K562 (cell line): ENCODE measurements around the gene SLC1A2. TPM values are rescaled to one million over a fixed set of nuclear protein-coding genes. Genes with fewer than 3 reads are reported as not detected.

Experiments
- ATAC-seq: fragments of 200-7000 bp; cut with Tn5 transposase; 3 replicates; pipeline ENCODE4 v1.9.1; 2020; ENCODE audit warnings: moderate library complexity
- BruUV-seq: library from RNA; stranded (reverse); fragments of 400-500 nt; replicated peaks from 2 replicates; lab custom pipeline; 2021; lab: Mats Ljungman, UMichigan
- CTCF ChIA-PET: fragments of 300-600 bp; formaldehyde crosslinking; extraction: SDS; loops from one replicate; lab custom pipeline; 2021; ENCODE audit warnings: low intra/inter-chr PET ratio; lab: Yijun Ruan, JAX
- POLR2A ChIA-PET: fragments of 300-600, 350-650 bp; sonication (Branson Sonifier 250); formaldehyde crosslinking; extraction: SDS; loops from one replicate; lab custom pipeline; 2021; ENCODE audit warnings: antibody characterized with exemption, inconsistent platforms; lab: Yijun Ruan, JAX
- DNase-seq, 4 experiments: peaks; one replicate each; pipeline versions ENCODE4 v3.0.0 to v3.0.0-alpha.2; 2011 to 2018; ENCODE audit warnings: low spot score in 3 of 4, mixed read lengths in 3 of 4; ENCODE audit errors: extremely low read depth in 1 of 4
- FAIRE-seq: peaks from 2 replicates; lab custom pipeline; 2011; peaks lifted over from hg19 to GRCh38; lab: Jason Lieb, UNC
- H2AFZ ChIP-seq: 2 replicates; pipeline ENCODE4 v1.6.0; 2011; ENCODE audit warnings: low read depth, low read length, control low read depth, inconsistent platforms
- H3K27ac ChIP-seq: fragments of 200-600 bp; 3 replicates; pipeline ENCODE4 v1.8.0; 2011; ENCODE audit warnings: low read depth, mild to moderate bottlenecking, control low read depth, inconsistent platforms, low read length, moderate library complexity, mixed read lengths; ENCODE audit errors: extremely low read depth
- H3K27me3 ChIP-seq, 2 experiments: fragments of 300-600 bp in 1 of 2; 2 replicates in 1 of 2; 3 replicates in 1 of 2; pipeline versions ENCODE4 v1.6.0 to v1.8.0; 2011; ENCODE audit warnings: inconsistent platforms in 2 of 2, low read length in 2 of 2, mild to moderate bottlenecking in 1 of 2, mixed read lengths in 1 of 2, moderate library complexity in 1 of 2; ENCODE audit not compliant: control insufficient read depth in 2 of 2, insufficient read depth in 2 of 2
- H3K36me3 ChIP-seq: fragments of 300-600 bp; 3 replicates; pipeline ENCODE4 v1.8.0; 2011; ENCODE audit warnings: mild to moderate bottlenecking, low read length, inconsistent platforms; ENCODE audit not compliant: control insufficient read depth, insufficient read depth
- H3K4me1 ChIP-seq, 2 experiments: fragments of 200-600 bp in 1 of 2; replicated peaks in 1 of 2; 2 replicates in 1 of 2; 3 replicates in 1 of 2; pipeline versions ENCODE4 v1.5.1 to v1.8.0; 2011; ENCODE audit warnings: inconsistent platforms in 2 of 2, low read length in 2 of 2, mild to moderate bottlenecking in 1 of 2, mixed read lengths in 1 of 2, moderate library complexity in 1 of 2; ENCODE audit not compliant: control insufficient read depth in 2 of 2, insufficient read depth in 2 of 2
- H3K4me2 ChIP-seq: 2 replicates; pipeline ENCODE4 v1.6.1; 2011; ENCODE audit warnings: low read length, control low read depth, inconsistent platforms, mixed read lengths; ENCODE audit not compliant: insufficient read depth
- H3K4me3 ChIP-seq: fragments of 200-600 bp; sonication (generic), shearing (Covaris generic); 2 replicates; pipeline ENCODE4 v1.5.1; 2016; ENCODE audit warnings: control low read depth, inconsistent platforms
- H3K79me2 ChIP-seq: fragments of 200-600 bp; 3 replicates; pipeline ENCODE4 v1.8.0; 2011; ENCODE audit warnings: low read length, inconsistent platforms; ENCODE audit not compliant: control insufficient read depth, insufficient read depth
- H3K9ac ChIP-seq, 2 experiments: 2 replicates each; pipeline versions ENCODE4 v1.6.0 to v1.6.1; 2011; ENCODE audit warnings: low read depth in 2 of 2, low read length in 2 of 2, control low read depth in 1 of 2, inconsistent platforms in 1 of 2, mild to moderate bottlenecking in 1 of 2, mixed read lengths in 1 of 2; ENCODE audit not compliant: insufficient read depth in 1 of 2
- H3K9me1 ChIP-seq: one replicate; pipeline ENCODE4 v1.6.0; 2011; ENCODE audit warnings: inconsistent platforms, mild to moderate bottlenecking, low read length, moderate library complexity; ENCODE audit not compliant: control insufficient read depth, insufficient read depth
- H3K9me3 ChIP-seq: replicated peaks from 2 replicates; pipeline ENCODE4 v1.5.1; 2011; ENCODE audit warnings: low read depth, low read length, inconsistent platforms; ENCODE audit not compliant: control insufficient read depth, insufficient read depth
- H4K20me1 ChIP-seq: replicated peaks from 2 replicates; pipeline ENCODE4 v1.6.1; 2011; ENCODE audit warnings: low read length, inconsistent platforms, mixed read lengths; ENCODE audit not compliant: control insufficient read depth, insufficient read depth
- ESRRA ChIP-seq: fragments of 450-650 bp; IDR thresholded peaks from 2 replicates; pipeline ENCODE4 v1.6.1; 2014; ENCODE audit warnings: low read depth, mild to moderate bottlenecking, moderate library complexity, borderline replicate concordance
- ESRRB ChIP-seq: fragments of 250-450 bp; sonication (Bioruptor Pico); IDR thresholded peaks from 2 replicates; pipeline ENCODE4 v1.5.0; 2020; ENCODE audit warnings: mild to moderate bottlenecking, moderate library complexity, borderline replicate concordance
- FOXA3 ChIP-seq, 2 experiments: fragments of 450-650 bp in 1 of 2; sonication (generic) in 1 of 2; formaldehyde crosslinking; IDR thresholded peaks in 1 of 2; conservative IDR thresholded peaks in 1 of 2; 2 replicates each; pipeline versions ENCODE4 v1.4.0 to v1.8.0; 2020 to 2022; ENCODE audit warnings: mild to moderate bottlenecking in 2 of 2, missing genetic modification reagents in 1 of 2
- LEF1 ChIP-seq: fragments of 450-650 bp; IDR thresholded peaks from 2 replicates; pipeline ENCODE4 v1.6.1; 2016; ENCODE audit warnings: mild to moderate bottlenecking
- MBD1 ChIP-seq: fragments of 250-450 bp; sonication (Bioruptor Pico); IDR thresholded peaks from 2 replicates; pipeline ENCODE4 v1.8.0; 2022; ENCODE audit warnings: inconsistent platforms
- MBD2 ChIP-seq: sonication (generic); IDR thresholded peaks from 2 replicates; pipeline ENCODE4 v1.6.1; 2016; ENCODE audit warnings: low read depth, borderline replicate concordance
- SREBF2 ChIP-seq: sonication (generic); formaldehyde crosslinking; IDR thresholded peaks from 2 replicates; pipeline ENCODE4 v1.4.0; 2020; ENCODE audit warnings: mild to moderate bottlenecking, missing genetic modification reagents
- WGBS: fragments of 100-300 bp; shearing (Covaris generic); methylation state at CpG from one replicate; pipeline ENCODE4 v1.1.6; 2016; ENCODE audit warnings: low coverage, mixed read lengths; ENCODE audit not compliant: insufficient coverage; ENCODE audit errors: missing lambda C conversion rate; 5-methylcytosine and 5-hydroxymethylcytosine counted together
- in situ Hi-C: fragments of 300-500 bp; cut with MboI; formaldehyde crosslinking; loops from 4 replicates; pipeline ENCODE4 v1.15.0; 2018; ENCODE audit warnings: inconsistent platforms, mixed read lengths
- intact Hi-C: fragments of 100-400 bp; cut with micrococcal nuclease; formaldehyde crosslinking; loops from 2 replicates; pipeline ENCODE4 v1.14.2; 2022
- polyA plus RNA-seq, 8 experiments: library from polyadenylated mRNA; depleted of rRNA in 4 of 8; stranded (reverse) in 5 of 8; unstranded in 3 of 8; fragments of >200 nt; fragmentation: Nextera tagmentation in 2 of 8; fragmentation: Illumina TruSeq in 1 of 8; extraction: Ambion mirVana in 2 of 8; extraction: Trizol in 1 of 8; gene quantifications; 2 replicates each; pipeline versions ENCODE4 v1.2.1 to v1.2.3, GENCODE V29; 2011 to 2014; ENCODE audit warnings: inconsistent platforms in 1 of 8, missing spikeins in 1 of 8
- total RNA-seq, 7 experiments: library from RNA; depleted of rRNA in 6 of 7; stranded (reverse); fragments of >200 nt in 6 of 7; fragmentation: Illumina TruSeq in 2 of 7; extraction: Trizol in 2 of 7; gene quantifications; 2 replicates each; pipeline versions ENCODE4 v1.2.1 to v1.2.3, GENCODE V29; 2011 to 2021; ENCODE audit warnings: low replicate concordance in 1 of 7

SLC1A2 gene
- total and polyA plus RNA-seq, 9 of the 15 experiments (the other 6 are each of a cell fraction or from before 2014, with no cell fraction given), result 0.03 to 0.07 (median 0.04) TPM; not detected in 5

GRCh38 chr11:35237351-35237750, 182.0 kb downstream of the SLC1A2 start:
- H3K36me3 ChIP-seq, result no peaks in the 10 kb centered on the region
- FAIRE-seq (no peak), ATAC-seq (no peak), DNase-seq (no peak)
- intact Hi-C loops (no loop called here), in situ Hi-C loops (loop anchor here (5.0 to 25.0 kb wide), 2 partner anchors 240 to 300 kb away; no protein-coding TSS in a partner anchor)
- WGBS, result 0% methylated on average over 1 of the region's 1 CpG
- no peaks in the 10 kb centered on the region for H3K9me1 ChIP-seq
- H3K9me3 ChIP-seq, result no peaks in the 10 kb centered on the region
- H3K27ac ChIP-seq, result no peak overlapping the region
- CTCF ChIA-PET, result interaction anchor here (0.7 to 1.4 kb wide), 2 partner anchors 175 to 311 kb away, joined by 4 to 8 read pairs; no protein-coding TSS in a partner anchor
- no peaks in the 10 kb centered on the region for H3K79me2 ChIP-seq
- no peaks in the 10 kb centered on the region for H4K20me1 ChIP-seq
- no peak for TF ChIP-seq FOXA3 (CRISPR knock-in tag; conservative IDR thresholded peaks at IDR 0.05 in 1 of 2, IDR thresholded peaks at IDR 0.05 in 1 of 2)
- TF ChIP-seq SREBF2 (CRISPR knock-in tag), result no peak
- no peak for TF ChIP-seq LEF1
- no peak for TF ChIP-seq ESRRB
- no peak for TF ChIP-seq MBD2
- no peak for TF ChIP-seq ESRRA
- TF ChIP-seq MBD1 (CRISPR knock-in tag), result no peak
- BruUV-seq, result no TSS peak
- H3K4me3 ChIP-seq, result no peak overlapping the region
- no peaks in the 10 kb centered on the region; a peak in 1 of 5 replicates for H3K4me1 ChIP-seq
- H3K9ac ChIP-seq, result no peak overlapping the region
- no peak overlapping the region for H3K4me2 ChIP-seq
- H2AFZ ChIP-seq, result no peak overlapping the region
- POLR2A ChIA-PET, result no interaction called here
- H3K27me3 ChIP-seq, result peaks cover 0 to 3% of the 10 kb centered on the region in 2 experiments; a peak in 3 of 5 replicates
